Astrocyte (in vitro differentiated cells and primary cell): ENCODE measurements around the gene AIRE. TPM values are rescaled to one million over a fixed set of nuclear protein-coding genes. Genes with fewer than 3 reads are reported as not detected.

ENCODE experiments used
- DNase-seq: peaks from one replicate; pipeline ENCODE4 v3.0.0-alpha.2; 2010; ENCODE audit warnings: low read depth
- FAIRE-seq: peaks from 2 replicates; lab custom pipeline; 2011; peaks lifted over from hg19 to GRCh38; lab: Jason Lieb, UNC
- H2AFZ ChIP-seq: 2 replicates; pipeline ENCODE4 v1.6.0; 2012; ENCODE audit warnings: low read depth, low read length, inconsistent platforms
- H3K27ac ChIP-seq: 2 replicates; pipeline ENCODE4 v1.5.1; 2011; ENCODE audit warnings: low read depth, low read length, inconsistent platforms
- H3K27me3 ChIP-seq: 2 replicates; pipeline ENCODE4 v1.6.0; 2011; ENCODE audit warnings: low read length, inconsistent platforms; ENCODE audit not compliant: insufficient read depth
- H3K36me3 ChIP-seq: 2 replicates; pipeline ENCODE4 v1.5.1; 2011; ENCODE audit warnings: low read length, inconsistent platforms; ENCODE audit not compliant: insufficient read depth
- H3K4me1 ChIP-seq: 2 replicates; pipeline ENCODE4 v1.5.1; 2011; ENCODE audit warnings: low read length, inconsistent platforms; ENCODE audit not compliant: insufficient read depth
- H3K4me2 ChIP-seq: 2 replicates; pipeline ENCODE4 v1.6.0; 2012; ENCODE audit warnings: low read length, inconsistent platforms
- H3K4me3 ChIP-seq: 2 replicates; pipeline ENCODE4 v1.5.1; 2011; ENCODE audit warnings: low read depth, mild to moderate bottlenecking, low read length, inconsistent platforms; ENCODE audit not compliant: insufficient read depth
- H3K79me2 ChIP-seq: 2 replicates; pipeline ENCODE4 v1.6.0; 2012; ENCODE audit warnings: mild to moderate bottlenecking, low read length, inconsistent platforms; ENCODE audit not compliant: insufficient read depth
- H3K9ac ChIP-seq: 2 replicates; pipeline ENCODE4 v1.6.0; 2012; ENCODE audit warnings: mild to moderate bottlenecking, low read length, inconsistent platforms
- H3K9me3 ChIP-seq: 2 replicates; pipeline ENCODE4 v1.5.1; 2012; ENCODE audit warnings: low read depth, mild to moderate bottlenecking, low read length, inconsistent platforms; ENCODE audit not compliant: insufficient read depth
- H4K20me1 ChIP-seq: 2 replicates; pipeline ENCODE4 v1.6.0; 2012; ENCODE audit warnings: low read length, inconsistent platforms; ENCODE audit not compliant: insufficient read depth
- H3K27ac Mint-ChIP-seq: one replicate; pipeline ENCODE4 v1.8.0; 2021; ENCODE audit warnings: mild to moderate bottlenecking, mixed read lengths; ENCODE audit not compliant: unreplicated experiment
- H3K27me3 Mint-ChIP-seq: one replicate; pipeline ENCODE4 v1.8.0; 2021; ENCODE audit warnings: low read depth, mixed read lengths; ENCODE audit not compliant: unreplicated experiment
- H3K36me3 Mint-ChIP-seq: one replicate; pipeline ENCODE4 v1.8.0; 2021; ENCODE audit warnings: low read depth, mixed read lengths; ENCODE audit not compliant: unreplicated experiment
- H3K4me1 Mint-ChIP-seq: one replicate; pipeline ENCODE4 v1.8.0; 2021; ENCODE audit warnings: low read depth, mixed read lengths; ENCODE audit not compliant: unreplicated experiment
- H3K4me3 Mint-ChIP-seq: one replicate; pipeline ENCODE4 v1.8.0; 2021; ENCODE audit warnings: mild to moderate bottlenecking, moderate library complexity, mixed read lengths; ENCODE audit not compliant: unreplicated experiment
- H3K9me3 Mint-ChIP-seq: one replicate; pipeline ENCODE4 v1.8.0; 2021; ENCODE audit warnings: mild to moderate bottlenecking, mixed read lengths; ENCODE audit not compliant: unreplicated experiment
- CTCF ChIP-seq: IDR thresholded peaks from 2 replicates; pipeline ENCODE4 v1.5.1; 2011; ENCODE audit warnings: low read depth, mild to moderate bottlenecking, inconsistent platforms, low read length, moderate library complexity; ENCODE audit not compliant: insufficient read depth
- EZH2 ChIP-seq: IDR thresholded peaks from 2 replicates; pipeline ENCODE4 v1.6.1; 2012; ENCODE audit warnings: mild to moderate bottlenecking, low read length, inconsistent platforms; ENCODE audit not compliant: insufficient read depth
- total RNA-seq: library from RNA; stranded (reverse); gene quantifications from 2 replicates; pipeline ENCODE4 v1.2.1, GENCODE V29; 2021

The AIRE gene
- total RNA-seq, 1 donor from 2014 or later = 0.07 TPM

GRCh38 chr21:44255511-44255981 lies 30.1 kb upstream of the AIRE start:
- no peak overlapping the region for H2AFZ ChIP-seq
- H3K4me1 ChIP-seq = no peaks in the 10 kb centered on the region
- no peaks in the 10 kb centered on the region for H3K36me3 Mint-ChIP-seq
- peaks cover 5% of the 10 kb centered on the region for H3K27me3 ChIP-seq
- H3K79me2 ChIP-seq = no peaks in the 10 kb centered on the region
- no peak overlapping the region for H3K27ac ChIP-seq
- TF ChIP-seq CTCF (no peak), EZH2 (no peak)
- DNase-seq = peak; percentile 6
- H3K36me3 ChIP-seq = no peaks in the 10 kb centered on the region
- no peak overlapping the region for H3K4me2 ChIP-seq
- H3K27me3 Mint-ChIP-seq = peaks cover 22% of the 10 kb centered on the region
- no peak overlapping the region for H3K4me3 ChIP-seq
- no peak overlapping the region for H3K9ac ChIP-seq
- H4K20me1 ChIP-seq = no peaks in the 10 kb centered on the region
- peaks cover 3% of the 10 kb centered on the region for H3K9me3 Mint-ChIP-seq
- peaks cover 6% of the 10 kb centered on the region for H3K4me1 Mint-ChIP-seq
- H3K9me3 ChIP-seq = no peaks in the 10 kb centered on the region
- no peak for FAIRE-seq
- H3K4me3 Mint-ChIP-seq = no peak overlapping the region
- no peak overlapping the region for H3K27ac Mint-ChIP-seq

GRCh38 chr21:44258056-44258725 lies 27.5 kb upstream of the AIRE start:
- H3K4me1 ChIP-seq = no peaks in the 10 kb centered on the region

More at GRCh38 chr21:44258056-44258725, 27.5 kb upstream of the AIRE start:
- Histone ChIP-seq H3K9ac (no peak overlapping the region), H3K4me3 (no peak overlapping the region), H2AFZ (no peak overlapping the region), H3K36me3 (no peaks in the 10 kb centered on the region), H3K27ac (no peak overlapping the region), H3K9me3 (no peaks in the 10 kb centered on the region), H3K4me2 (no peak overlapping the region), H3K27me3 (peaks cover 5% of the 10 kb centered on the region), H4K20me1 (no peaks in the 10 kb centered on the region), H3K79me2 (no peaks in the 10 kb centered on the region)
- Mint-ChIP-seq H3K4me3 (no peak overlapping the region), H3K27me3 (peaks cover 27% of the 10 kb centered on the region), H3K27ac (no peak overlapping the region), H3K9me3 (peaks cover 3% of the 10 kb centered on the region), H3K36me3 (no peaks in the 10 kb centered on the region), H3K4me1 (peaks cover 6% of the 10 kb centered on the region)
- TF ChIP-seq CTCF (no peak), EZH2 (no peak)
- FAIRE-seq (no peak), DNase-seq (no peak)
